Endodermal cell (in vitro differentiated cells): Measurements from ENCODE around the gene UBXN11. TPM values are rescaled to one million over a fixed set of nuclear protein-coding genes. Genes with fewer than 3 reads are reported as not detected.

Experiments
- DNase-seq: peaks from one replicate; pipeline ENCODE4 v3.0.0-alpha.2; 2017
- H3K27ac ChIP-seq: 2 replicates; pipeline ENCODE4 v1.5.1; 2013; ENCODE audit warnings: mild to moderate bottlenecking, low read depth, low read length, moderate library complexity
- H3K27me3 ChIP-seq: 2 replicates; pipeline ENCODE4 v1.6.1; 2013; ENCODE audit warnings: mild to moderate bottlenecking, low read length, moderate library complexity; ENCODE audit not compliant: insufficient read depth, control insufficient read depth, poor library complexity, severe bottlenecking
- H3K36me3 ChIP-seq: 2 replicates; pipeline ENCODE4 v1.7.0; 2013; ENCODE audit warnings: mild to moderate bottlenecking, low read length, moderate library complexity; ENCODE audit not compliant: control insufficient read depth, insufficient read depth
- H3K4me1 ChIP-seq: one replicate; pipeline ENCODE4 v1.7.0; 2013; ENCODE audit warnings: low read length; ENCODE audit not compliant: control insufficient read depth, insufficient read depth
- H3K4me3 ChIP-seq: 2 replicates; pipeline ENCODE4 v1.5.1; 2013; ENCODE audit warnings: mild to moderate bottlenecking, low read length, moderate library complexity
- H3K9ac ChIP-seq: 2 replicates; pipeline ENCODE4 v1.6.1; 2013; ENCODE audit warnings: mild to moderate bottlenecking, low read length, moderate library complexity; ENCODE audit not compliant: poor library complexity, severe bottlenecking; ENCODE audit errors: extremely low read depth
- H3K9me3 ChIP-seq: 2 replicates; pipeline ENCODE4 v1.6.1; 2013; ENCODE audit warnings: mild to moderate bottlenecking, low read length, moderate library complexity; ENCODE audit not compliant: control insufficient read depth
- H3K27ac Mint-ChIP-seq: 2 replicates; pipeline ENCODE4 v1.8.0; 2020; ENCODE audit warnings: mixed read lengths
- H3K27me3 Mint-ChIP-seq: 2 replicates; pipeline ENCODE4 v1.8.0; 2021; ENCODE audit warnings: mild to moderate bottlenecking, mixed read lengths; ENCODE audit not compliant: insufficient read depth
- H3K36me3 Mint-ChIP-seq: 2 replicates; pipeline ENCODE4 v1.8.0; 2020; ENCODE audit warnings: low read depth, mixed read lengths
- H3K4me1 Mint-ChIP-seq: 2 replicates; pipeline ENCODE4 v1.8.0; 2020; ENCODE audit warnings: mixed read lengths
- H3K4me3 Mint-ChIP-seq: 2 replicates; pipeline ENCODE4 v1.8.0; 2020; ENCODE audit warnings: mild to moderate bottlenecking, moderate library complexity, mixed read lengths
- H3K9me3 Mint-ChIP-seq: 2 replicates; pipeline ENCODE4 v1.8.0; 2020; ENCODE audit warnings: mild to moderate bottlenecking, mixed read lengths
- CTCF ChIP-seq: fragments of 200-600 bp; sonication (generic); conservative IDR thresholded peaks from 2 replicates; pipeline ENCODE4 v1.5.0; 2021; ENCODE audit warnings: antibody characterized with exemption, mild to moderate bottlenecking
- WGBS, 2 experiments: methylation state at CpG; one replicate each; pipeline versions ENCODE4 v1.1.5 to v1.1.7; 2013; ENCODE audit warnings: missing lambda C conversion rate in 2 of 2, mixed read lengths in 1 of 2; ENCODE audit not compliant: insufficient coverage in 1 of 2, insufficient read length in 1 of 2; 5-methylcytosine and 5-hydroxymethylcytosine counted together
- total RNA-seq, 2 donors: library from RNA; stranded (reverse); fragmentation: NEBNext Ultra II Directional in 1 of 2; extraction: Animal tissue kit (Norgen Biotek cat#: 25700) in 1 of 2; gene quantifications; 2 replicates in 1 of 2; 3 replicates in 1 of 2; pipeline ENCODE4 v1.2.1, GENCODE V29; 2021

Gene UBXN11
- total RNA-seq, 2 donors from 2014 or later = 24.3 to 30.3 TPM

GRCh38 chr1:26285366-26286063 is 20.9 kb downstream of the UBXN11 start:
- H3K4me1 Mint-ChIP-seq = peaks cover 25% of the 10 kb centered on the region
- H3K27ac ChIP-seq = no peak overlapping the region
- H3K9me3 Mint-ChIP-seq = no peaks in the 10 kb centered on the region
- peaks cover 11% of the 10 kb centered on the region for H3K36me3 ChIP-seq
- peak; percentile 87 for TF ChIP-seq CTCF
- H3K4me3 Mint-ChIP-seq = no peak overlapping the region
- no peaks in the 10 kb centered on the region for H3K27me3 Mint-ChIP-seq
- no peaks in the 10 kb centered on the region for H3K27me3 ChIP-seq
- no peak overlapping the region for H3K9ac ChIP-seq
- H3K27ac Mint-ChIP-seq = no peak overlapping the region
- 79 to 86% methylated on average over 13 to 19 of the region's 19 CpGs for WGBS, 2 experiments
- H3K9me3 ChIP-seq = no peaks in the 10 kb centered on the region
- H3K4me3 ChIP-seq = no peak overlapping the region
- peaks cover 11% of the 10 kb centered on the region for H3K4me1 ChIP-seq
- H3K36me3 Mint-ChIP-seq = peaks cover 6% of the 10 kb centered on the region
- DNase-seq = peak; percentile 96

GRCh38 chr1:26284597-26285347 is 21.7 kb downstream of the UBXN11 start:
- H3K4me3 ChIP-seq = no peak overlapping the region
- Mint-ChIP-seq H3K9me3 (no peaks in the 10 kb centered on the region), H3K4me1 (peaks cover 18% of the 10 kb centered on the region), H3K27ac (peak overlapping the region; percentile 19), H3K4me3 (no peak overlapping the region), H3K36me3 (peaks cover 6% of the 10 kb centered on the region), H3K27me3 (no peaks in the 10 kb centered on the region)
- H3K4me1 ChIP-seq = peaks cover 11% of the 10 kb centered on the region
- WGBS, 2 experiments = 50 to 52% methylated on average over 17 to 22 of the region's 22 CpGs
- no peaks in the 10 kb centered on the region for H3K9me3 ChIP-seq
- TF ChIP-seq CTCF = peak; percentile 93
- no peak overlapping the region for H3K9ac ChIP-seq
- H3K27ac ChIP-seq = no peak overlapping the region
- DNase-seq = peak; percentile 92
- peaks cover 11% of the 10 kb centered on the region for H3K36me3 ChIP-seq
- H3K27me3 ChIP-seq = no peaks in the 10 kb centered on the region

GRCh38 chr1:26283871-26284596 is 22.4 kb downstream of the UBXN11 start:
- peaks cover 6% of the 10 kb centered on the region for H3K36me3 Mint-ChIP-seq
- Histone ChIP-seq H3K4me1 (peaks cover 11% of the 10 kb centered on the region), H3K36me3 (peaks cover 11% of the 10 kb centered on the region), H3K9ac (no peak overlapping the region), H3K27me3 (no peaks in the 10 kb centered on the region), H3K4me3 (no peak overlapping the region), H3K27ac (no peak overlapping the region), H3K9me3 (no peaks in the 10 kb centered on the region)
- no peaks in the 10 kb centered on the region for H3K9me3 Mint-ChIP-seq
- peaks cover 23% of the 10 kb centered on the region for H3K4me1 Mint-ChIP-seq
- WGBS, 2 experiments = 93% methylated on average over 8 to 12 of the region's 12 CpGs
- DNase-seq = no peak
- no peaks in the 10 kb centered on the region for H3K27me3 Mint-ChIP-seq
- H3K27ac Mint-ChIP-seq = no peak overlapping the region
- no peak for TF ChIP-seq CTCF
- no peak overlapping the region for H3K4me3 Mint-ChIP-seq
